ENCODE results near the gene NDUFS8.

The NDUFS8 gene

GRCh38 chr11:68051191-68052136 is 21.0 kb downstream of the NDUFS8 start:
- peak; percentile 39 for DNase-seq (ENCODE audit: low read depth)
- TF ChIP-seq CTCF (conservative IDR thresholded peaks at IDR 0.05; ENCODE audit: low read depth, low read length), result no peak
- no peak overlapping the region for H3K4me3 ChIP-seq (ENCODE audit: low read depth, low read length)

GRCh38 chr11:68052137-68052873 is 21.8 kb downstream of the NDUFS8 start:
- no peak for DNase-seq (ENCODE audit: low read depth)
- H3K4me3 ChIP-seq (ENCODE audit: low read depth, low read length), result no peak overlapping the region
- TF ChIP-seq CTCF (conservative IDR thresholded peaks at IDR 0.05; ENCODE audit: low read depth, low read length), result no peak

- H3K4me3 ChIP-seq (ENCODE audit: low read depth, low read length), result no peak overlapping the region
- TF ChIP-seq CTCF (conservative IDR thresholded peaks at IDR 0.05; ENCODE audit: low read depth, low read length), result no peak
- peak; percentile 41 for DNase-seq (ENCODE audit: low read depth)
These were observed 22.6 kb downstream of the NDUFS8 start for GRCh38 chr11:68053117-68053516.

GRCh38 chr11:68053981-68054812 is 23.7 kb downstream of the NDUFS8 start:
- H3K4me3 ChIP-seq (ENCODE audit: low read depth, low read length), result no peak overlapping the region
- no peak for DNase-seq (ENCODE audit: low read depth)
- TF ChIP-seq CTCF (conservative IDR thresholded peaks at IDR 0.05; ENCODE audit: low read depth, low read length), result no peak

GRCh38 chr11:68056317-68057285 is 26.1 kb downstream of the NDUFS8 start:
- TF ChIP-seq CTCF (conservative IDR thresholded peaks at IDR 0.05; ENCODE audit: low read depth, low read length), result no peak
- H3K4me3 ChIP-seq (ENCODE audit: low read depth, low read length), result no peak overlapping the region
- DNase-seq (ENCODE audit: low read depth), result no peak

- no peak overlapping the region for H3K4me3 ChIP-seq (ENCODE audit: low read depth, low read length)
- DNase-seq (ENCODE audit: low read depth), result no peak
- TF ChIP-seq CTCF (conservative IDR thresholded peaks at IDR 0.05; ENCODE audit: low read depth, low read length), result no peak
These were observed 27.3 kb downstream of the NDUFS8 start for GRCh38 chr11:68057807-68058206.
